ENCODE measurements around the gene CEP68. TPM values are rescaled to one million over a fixed set of nuclear protein-coding genes. Genes with fewer than 3 reads are reported as not detected.

The CEP68 gene
- total RNA-seq, 1 experiment from 2014 or later, result 14.0 TPM

DNA sequence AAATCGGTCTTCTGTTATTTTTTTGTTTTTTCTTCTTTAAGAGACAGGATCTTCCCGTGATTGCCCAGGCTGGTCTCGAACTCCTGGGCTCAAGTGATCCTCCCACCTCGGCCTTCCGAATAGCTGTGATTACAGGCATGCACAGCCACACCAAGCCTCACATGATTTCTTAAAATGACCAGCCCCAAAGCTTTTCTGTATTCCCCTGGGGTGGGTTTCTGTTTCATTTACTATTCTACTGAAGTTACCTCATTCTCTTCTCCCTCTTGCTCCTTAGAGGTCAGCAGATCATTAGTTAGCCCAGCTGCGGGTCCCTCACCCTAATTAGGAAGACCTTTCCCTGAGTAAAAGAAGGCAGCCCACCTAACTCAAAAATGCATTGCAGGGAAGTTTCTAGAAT is 39.4 kb upstream of the CEP68 start:
- no TSS peak for BruUV-seq (replicated peaks)
- Mint-ChIP-seq H3K36me3 (ENCODE audit: insufficient read depth, unreplicated experiment) (peaks cover 18% of the 10 kb centered on the region), H3K27me3 (ENCODE audit: insufficient read depth, unreplicated experiment) (no peaks in the 10 kb centered on the region), H3K4me1 (ENCODE audit: low read depth, unreplicated experiment) (peaks cover 5% of the 10 kb centered on the region), H3K4me3 (ENCODE audit: unreplicated experiment) (no peak overlapping the region), H3K27ac (ENCODE audit: unreplicated experiment) (no peak overlapping the region), H3K9me3 (ENCODE audit: unreplicated experiment) (no peaks in the 10 kb centered on the region)
- ChIA-PET CTCF (interaction anchor here (0.9 to 1.3 kb wide), 2 partner anchors 23 to 28 kb away, joined by 3 to 4 read pairs; partner anchors contain the start of gene SLC1A4), POLR2A (no interaction called here)
- Histone ChIP-seq H3K27me3 (replicated peaks; ENCODE audit: control insufficient read depth, insufficient read depth, low read length) (no peaks in the 10 kb centered on the region), H3K9me3 (peaks cover 3% of the 10 kb centered on the region; the same call in 1 of the 2 replicates), H3K36me3 (ENCODE audit: control insufficient read depth, insufficient read depth, low read length) (no peaks in the 10 kb centered on the region), H3K4me3 (ENCODE audit: low read depth, low read length) (no peak overlapping the region), H3K4me1 (peaks cover 4% of the 10 kb centered on the region; the same call in 1 of the 2 replicates)
- no peak for DNase-seq
- TF ChIP-seq, protein P1, sequence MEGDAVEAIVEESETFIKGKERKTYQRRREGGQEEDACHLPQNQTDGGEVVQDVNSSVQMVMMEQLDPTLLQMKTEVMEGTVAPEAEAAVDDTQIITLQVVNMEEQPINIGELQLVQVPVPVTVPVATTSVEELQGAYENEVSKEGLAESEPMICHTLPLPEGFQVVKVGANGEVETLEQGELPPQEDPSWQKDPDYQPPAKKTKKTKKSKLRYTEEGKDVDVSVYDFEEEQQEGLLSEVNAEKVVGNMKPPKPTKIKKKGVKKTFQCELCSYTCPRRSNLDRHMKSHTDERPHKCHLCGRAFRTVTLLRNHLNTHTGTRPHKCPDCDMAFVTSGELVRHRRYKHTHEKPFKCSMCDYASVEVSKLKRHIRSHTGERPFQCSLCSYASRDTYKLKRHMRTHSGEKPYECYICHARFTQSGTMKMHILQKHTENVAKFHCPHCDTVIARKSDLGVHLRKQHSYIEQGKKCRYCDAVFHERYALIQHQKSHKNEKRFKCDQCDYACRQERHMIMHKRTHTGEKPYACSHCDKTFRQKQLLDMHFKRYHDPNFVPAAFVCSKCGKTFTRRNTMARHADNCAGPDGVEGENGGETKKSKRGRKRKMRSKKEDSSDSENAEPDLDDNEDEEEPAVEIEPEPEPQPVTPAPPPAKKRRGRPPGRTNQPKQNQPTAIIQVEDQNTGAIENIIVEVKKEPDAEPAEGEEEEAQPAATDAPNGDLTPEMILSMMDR (IDR thresholded peaks at IDR 0.05; ENCODE audit: insufficient read depth in 1 of 2, low read depth in 1 of 2, low read length in 1 of 2, severe bottlenecking in 1 of 2, unreplicated experiment in 1 of 2), result no peak
- intact Hi-C loops (cut with micrococcal nuclease; ENCODE audit: unreplicated experiment), result no loop called here

DNA sequence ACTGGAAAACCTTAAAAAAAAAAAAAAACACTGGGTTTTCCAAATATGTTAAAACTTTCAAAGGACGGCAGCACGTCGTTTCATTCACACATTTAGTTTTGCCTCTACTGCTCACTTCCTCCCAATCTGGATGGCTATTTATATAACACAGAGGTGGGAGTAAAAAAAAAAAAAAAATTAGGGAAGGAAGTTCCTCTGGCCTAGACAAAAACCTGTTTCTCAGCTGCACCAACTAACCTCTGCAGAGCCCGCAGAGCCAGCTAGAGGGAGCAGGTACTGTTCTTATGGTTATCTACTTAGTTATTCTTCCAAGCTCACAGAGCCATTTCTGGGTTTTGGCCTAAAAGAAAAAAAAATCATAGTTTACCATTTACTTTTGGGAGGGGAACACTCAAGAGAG is 38.9 kb upstream of the CEP68 start:
- Histone ChIP-seq H3K4me3 (ENCODE audit: low read depth, low read length) (no peak overlapping the region), H3K9me3 (peaks cover 3% of the 10 kb centered on the region; the same call in 1 of the 2 replicates), H3K36me3 (ENCODE audit: control insufficient read depth, insufficient read depth, low read length) (no peaks in the 10 kb centered on the region), H3K4me1 (peaks cover 8% of the 10 kb centered on the region; the same call in 1 of the 2 replicates), H3K27me3 (replicated peaks; ENCODE audit: control insufficient read depth, insufficient read depth, low read length) (no peaks in the 10 kb centered on the region)
- POLR2A ChIA-PET, result no interaction called here
- Mint-ChIP-seq H3K36me3 (ENCODE audit: insufficient read depth, unreplicated experiment) (peaks cover 18% of the 10 kb centered on the region), H3K9me3 (ENCODE audit: unreplicated experiment) (no peaks in the 10 kb centered on the region), H3K4me1 (ENCODE audit: low read depth, unreplicated experiment) (peaks cover 9% of the 10 kb centered on the region), H3K27ac (ENCODE audit: unreplicated experiment) (no peak overlapping the region), H3K4me3 (ENCODE audit: unreplicated experiment) (no peak overlapping the region), H3K27me3 (ENCODE audit: insufficient read depth, unreplicated experiment) (no peaks in the 10 kb centered on the region)
- intact Hi-C loops (cut with micrococcal nuclease; ENCODE audit: unreplicated experiment), result no loop called here
- DNase-seq, result peak in 1 of 2 experiments; percentile 34
- TF ChIP-seq, protein P1 (IDR thresholded peaks at IDR 0.05; ENCODE audit: insufficient read depth in 1 of 2, low read depth in 1 of 2, low read length in 1 of 2, severe bottlenecking in 1 of 2, unreplicated experiment in 1 of 2), result peak in 1 of 2 experiments; percentile 53
- BruUV-seq (replicated peaks), result no TSS peak
- CTCF ChIA-PET, result interaction anchor here (0.5 to 1.3 kb wide), 4 partner anchors 12 to 500 kb away, joined by 3 to 13 read pairs (median 4); partner anchors contain the start of gene SLC1A4

DNA sequence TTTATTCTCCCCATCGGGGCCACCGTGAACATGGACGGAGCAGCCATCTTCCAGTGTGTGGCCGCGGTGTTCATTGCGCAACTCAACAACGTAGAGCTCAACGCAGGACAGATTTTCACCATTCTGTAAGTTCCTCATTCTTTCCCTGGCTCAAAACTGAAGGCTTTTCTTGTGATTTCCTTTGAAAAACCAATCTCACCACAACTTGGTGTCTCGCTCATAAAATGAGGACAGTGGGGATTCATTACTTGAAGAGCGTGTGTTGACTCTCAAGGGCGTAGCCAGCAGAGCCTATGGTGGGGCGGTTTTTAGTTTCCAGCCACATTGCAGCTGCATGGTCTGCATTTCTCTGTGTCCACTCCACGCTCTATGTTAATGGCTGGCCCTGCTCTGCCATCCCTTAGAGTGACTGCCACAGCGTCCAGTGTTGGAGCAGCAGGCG is 38.1 kb upstream of the CEP68 start:
- no peaks in the 10 kb centered on the region for H3K27me3 ChIP-seq (replicated peaks; ENCODE audit: control insufficient read depth, insufficient read depth, low read length)
- no peak for DNase-seq
- no TSS peak for BruUV-seq (replicated peaks)
- no peak overlapping the region for H3K4me3 Mint-ChIP-seq (ENCODE audit: unreplicated experiment)
- H3K9me3 Mint-ChIP-seq (ENCODE audit: unreplicated experiment), result no peaks in the 10 kb centered on the region
- peaks cover 8% of the 10 kb centered on the region; the same call in 1 of the 2 replicates for H3K4me1 ChIP-seq
- ChIA-PET CTCF (interaction anchor here (1.3 kb wide), 1 partner anchor 22 kb away, joined by 4 read pairs; no protein-coding TSS in a partner anchor), POLR2A (no interaction called here)
- no peak overlapping the region for H3K27ac Mint-ChIP-seq (ENCODE audit: unreplicated experiment)
- no peaks in the 10 kb centered on the region for H3K27me3 Mint-ChIP-seq (ENCODE audit: insufficient read depth, unreplicated experiment)
- no peak overlapping the region for H3K4me3 ChIP-seq (ENCODE audit: low read depth, low read length)
- peaks cover 9% of the 10 kb centered on the region for H3K4me1 Mint-ChIP-seq (ENCODE audit: low read depth, unreplicated experiment)
- intact Hi-C loops (cut with micrococcal nuclease; ENCODE audit: unreplicated experiment), result no loop called here
- no peaks in the 10 kb centered on the region for H3K36me3 ChIP-seq (ENCODE audit: control insufficient read depth, insufficient read depth, low read length)
- TF ChIP-seq, protein P1 (IDR thresholded peaks at IDR 0.05; ENCODE audit: insufficient read depth in 1 of 2, low read depth in 1 of 2, low read length in 1 of 2, severe bottlenecking in 1 of 2, unreplicated experiment in 1 of 2), result no peak
- H3K36me3 Mint-ChIP-seq (ENCODE audit: insufficient read depth, unreplicated experiment), result peaks cover 18% of the 10 kb centered on the region
- peaks cover 3% of the 10 kb centered on the region; the same call in 1 of the 2 replicates for H3K9me3 ChIP-seq

All from Caco-2 (cell line).